Esophagus muscularis mucosa (tissue), 4 donors: Measurements from ENCODE around the gene CCDC183.

ENCODE experiments used
- CTCF ChIP-seq, 3 experiments: fragments of 200-600 bp in 2 of 3; fragments of 450-650 bp in 1 of 3; sonication (generic) in 2 of 3; IDR thresholded peaks; one replicate each; pipeline ENCODE4 v1.5.1; 2017 to 2019; ENCODE audit warnings: antibody characterized with exemption in 3 of 3, mild to moderate bottlenecking in 2 of 3, moderate library complexity in 1 of 3
- EP300 ChIP-seq: sonication (generic); formaldehyde crosslinking; IDR thresholded peaks from one replicate; pipeline ENCODE4 v1.6.1; 2017; ENCODE audit warnings: antibody characterized with exemption
- POLR2A ChIP-seq: fragments of 450-650 bp; IDR thresholded peaks from one replicate; pipeline ENCODE4 v1.6.1; 2017; ENCODE audit warnings: antibody characterized with exemption, moderate library complexity, mild to moderate bottlenecking, low read depth
- POLR2AphosphoS5 ChIP-seq, 2 donors: sonication (generic); formaldehyde crosslinking; IDR thresholded peaks; one replicate each; pipeline ENCODE4 v1.6.1; 2017; ENCODE audit warnings: antibody characterized with exemption in 2 of 2

GRCh38 chr9:136856079-136856476 lies 59.9 kb downstream of the CCDC183 start:
- no peak for TF ChIP-seq POLR2AphosphoS5 (IDR thresholded peaks at IDR 0.05)
- TF ChIP-seq CTCF (IDR thresholded peaks at IDR 0.05): no peak
- TF ChIP-seq POLR2A: no peak
- TF ChIP-seq EP300: no peak
